SK-N-SH (cell line): Measurements from ENCODE around the gene GSTA1.

Experiments used
- FOSL2 ChIP-seq: IDR thresholded peaks from 2 replicates; pipeline ENCODE4 v1.4.0; 2012; ENCODE audit warnings: low read depth, mild to moderate bottlenecking, moderate library complexity, borderline replicate concordance
- GABPA ChIP-seq: IDR thresholded peaks from 2 replicates; pipeline ENCODE4 v1.4.0; 2012; ENCODE audit warnings: low read depth, mild to moderate bottlenecking
- POLR2AphosphoS5 ChIP-seq: IDR thresholded peaks from 2 replicates; pipeline ENCODE4 v1.6.1; 2012; ENCODE audit warnings: low read depth, low read length
- REST ChIP-seq: IDR thresholded peaks from 2 replicates; pipeline ENCODE4 v1.6.1; 2012; ENCODE audit warnings: mild to moderate bottlenecking, low read depth, low read length, moderate library complexity

GRCh38 chr6:52741872-52742271 lies 61.7 kb downstream of the GSTA1 start:
- TF ChIP-seq REST (no peak), GABPA (no peak), FOSL2 (no peak), POLR2AphosphoS5 (no peak)
